Measurements from ENCODE around the gene MEF2A. TPM values are rescaled to one million over a fixed set of nuclear protein-coding genes. Genes with fewer than 3 reads are reported as not detected.
A peak's percentile ranks its signal among the peaks of the same experiment; 100 is the strongest.

The MEF2A gene
- total and polyA plus RNA-seq, 10 of the 15 experiments (the other 5 are each of a cell fraction or from before 2014, with no cell fraction given): 7.2 to 46.7 (median 35.9) TPM

DNA sequence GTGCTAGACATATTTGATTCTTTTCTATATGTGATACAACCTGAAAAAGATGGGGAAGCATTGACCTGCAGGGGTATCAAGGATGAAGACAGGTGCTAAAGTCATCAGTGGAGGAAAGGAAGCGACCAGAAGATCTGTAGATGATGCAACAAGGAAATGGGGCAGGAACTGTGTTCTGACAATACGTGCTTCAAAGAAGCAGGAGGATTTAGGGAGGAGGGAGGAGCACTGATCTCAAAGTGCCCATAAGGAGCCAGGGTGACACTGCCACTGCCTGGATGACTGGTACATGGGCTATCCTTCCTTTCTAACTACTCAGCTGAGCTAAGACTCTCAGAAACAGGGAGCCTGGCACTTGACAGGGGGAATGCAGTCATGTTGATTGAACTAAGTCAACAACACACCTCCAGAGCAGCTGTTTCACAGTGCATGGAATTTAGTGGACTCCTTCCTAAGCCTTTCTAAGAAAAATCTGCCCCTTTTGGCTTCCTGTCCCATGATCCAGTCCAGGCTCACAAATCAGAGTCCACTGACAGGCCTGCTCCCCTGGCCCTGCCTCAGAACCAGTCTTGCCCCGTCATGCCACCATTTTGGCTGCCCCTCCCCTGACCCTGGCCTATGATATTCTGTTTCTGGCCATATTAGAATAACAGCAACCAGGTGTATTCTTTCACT, 155.5 kb downstream of the MEF2A start:
- WGBS (ENCODE audit: insufficient coverage, insufficient replicate concordance, low lambda C conversion rate, missing lambda C conversion rate): 79% methylated on average over 3 of the region's 3 CpGs
- DNase-seq (ENCODE audit: low read depth, low spot score): no peak
- ChIA-PET SMC1A (ENCODE audit: uncharacterized antibody, unreplicated experiment) (no interaction called here), RAD21 (ENCODE audit: unreplicated experiment) (no interaction called here), POLR2A (no interaction called here), CTCF (interaction anchor here (2.0 kb wide), 1 partner anchor 449 kb away, joined by 6 read pairs; no protein-coding TSS in a partner anchor)
- TF ChIP-seq RUNX3 (IDR thresholded peaks at IDR 0.05; ENCODE audit: low read length): no peak
- TF ChIP-seq JUNB (IDR thresholded peaks at IDR 0.05): no peak
- no peak for TF ChIP-seq ZNF274 (IDR thresholded peaks at IDR 0.05; ENCODE audit: insufficient read depth, insufficient read length)
- TF ChIP-seq, protein P1, sequence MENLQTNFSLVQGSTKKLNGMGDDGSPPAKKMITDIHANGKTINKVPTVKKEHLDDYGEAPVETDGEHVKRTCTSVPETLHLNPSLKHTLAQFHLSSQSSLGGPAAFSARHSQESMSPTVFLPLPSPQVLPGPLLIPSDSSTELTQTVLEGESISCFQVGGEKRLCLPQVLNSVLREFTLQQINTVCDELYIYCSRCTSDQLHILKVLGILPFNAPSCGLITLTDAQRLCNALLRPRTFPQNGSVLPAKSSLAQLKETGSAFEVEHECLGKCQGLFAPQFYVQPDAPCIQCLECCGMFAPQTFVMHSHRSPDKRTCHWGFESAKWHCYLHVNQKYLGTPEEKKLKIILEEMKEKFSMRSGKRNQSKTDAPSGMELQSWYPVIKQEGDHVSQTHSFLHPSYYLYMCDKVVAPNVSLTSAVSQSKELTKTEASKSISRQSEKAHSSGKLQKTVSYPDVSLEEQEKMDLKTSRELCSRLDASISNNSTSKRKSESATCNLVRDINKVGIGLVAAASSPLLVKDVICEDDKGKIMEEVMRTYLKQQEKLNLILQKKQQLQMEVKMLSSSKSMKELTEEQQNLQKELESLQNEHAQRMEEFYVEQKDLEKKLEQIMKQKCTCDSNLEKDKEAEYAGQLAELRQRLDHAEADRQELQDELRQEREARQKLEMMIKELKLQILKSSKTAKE (IDR thresholded peaks at IDR 0.05; ENCODE audit: low read depth, poor library complexity, severe bottlenecking): no peak
- TF ChIP-seq, protein P2, sequence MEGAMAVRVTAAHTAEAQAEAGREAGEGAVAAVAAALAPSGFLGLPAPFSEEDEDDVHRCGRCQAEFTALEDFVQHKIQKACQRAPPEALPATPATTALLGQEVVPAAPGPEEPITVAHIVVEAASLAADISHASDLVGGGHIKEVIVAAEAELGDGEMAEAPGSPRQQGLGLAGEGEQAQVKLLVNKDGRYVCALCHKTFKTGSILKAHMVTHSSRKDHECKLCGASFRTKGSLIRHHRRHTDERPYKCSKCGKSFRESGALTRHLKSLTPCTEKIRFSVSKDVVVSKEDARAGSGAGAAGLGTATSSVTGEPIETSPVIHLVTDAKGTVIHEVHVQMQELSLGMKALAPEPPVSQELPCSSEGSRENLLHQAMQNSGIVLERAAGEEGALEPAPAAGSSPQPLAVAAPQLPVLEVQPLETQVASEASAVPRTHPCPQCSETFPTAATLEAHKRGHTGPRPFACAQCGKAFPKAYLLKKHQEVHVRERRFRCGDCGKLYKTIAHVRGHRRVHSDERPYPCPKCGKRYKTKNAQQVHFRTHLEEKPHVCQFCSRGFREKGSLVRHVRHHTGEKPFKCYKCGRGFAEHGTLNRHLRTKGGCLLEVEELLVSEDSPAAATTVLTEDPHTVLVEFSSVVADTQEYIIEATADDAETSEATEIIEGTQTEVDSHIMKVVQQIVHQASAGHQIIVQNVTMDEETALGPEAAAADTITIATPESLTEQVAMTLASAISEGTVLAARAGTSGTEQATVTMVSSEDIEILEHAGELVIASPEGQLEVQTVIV (IDR thresholded peaks at IDR 0.05; ENCODE audit: borderline replicate concordance, partially characterized antibody): no peak
- in situ Hi-C loops (cut with MboI): no loop called here
- BruUV-seq (replicated peaks): no TSS peak
- Histone ChIP-seq H3K4me1 (ENCODE audit: control insufficient read depth, insufficient read depth, low read length) (peaks cover 42% of the 10 kb centered on the region), H3K27ac (ENCODE audit: control insufficient read depth, insufficient read depth) (no peak overlapping the region), H3K9ac (ENCODE audit: control insufficient read depth, insufficient read depth, low read length) (no peak overlapping the region), H2AFZ (ENCODE audit: control insufficient read depth, low read depth, low read length) (0 out of 2 replicates have a peak overlapping the region, but pooled peaks have one; percentile 10), H3K4me3 (no peak overlapping the region), H3K27me3 (replicated peaks in 1 of 2; ENCODE audit: control insufficient read depth in 2 of 2, insufficient read depth in 2 of 2, low read length in 1 of 2) (no peaks in the 10 kb centered on the region), H3K9me3 (replicated peaks; ENCODE audit: control insufficient read depth, insufficient read depth, low read length) (no peaks in the 10 kb centered on the region; the same call in 2 of the 3 replicates), H3K79me2 (ENCODE audit: control insufficient read depth, insufficient read depth, low read length) (no peaks in the 10 kb centered on the region), H4K20me1 (ENCODE audit: control insufficient read depth, insufficient read depth) (no peaks in the 10 kb centered on the region), H3K4me2 (ENCODE audit: control insufficient read depth, insufficient read depth) (no peak overlapping the region), H3K36me3 (ENCODE audit: control insufficient read depth in 2 of 2, insufficient read depth in 2 of 2, low read length in 1 of 2) (0 out of 4 replicates have a peak, but pooled peaks cover 0 to 1% of the 10 kb centered on the region in 2 experiments)
- intact Hi-C loops (cut with micrococcal nuclease; ENCODE audit: unreplicated experiment): no loop called here
- ATAC-seq: no peak
- FAIRE-seq: no peak
